Measurements from ENCODE around the gene FMN2. TPM values are rescaled to one million over a fixed set of nuclear protein-coding genes. Genes with fewer than 3 reads are reported as not detected.

FMN2 gene
- total RNA-seq, 2 donors from 2014 or later, result 26.9 to 27.2 TPM

DNA sequence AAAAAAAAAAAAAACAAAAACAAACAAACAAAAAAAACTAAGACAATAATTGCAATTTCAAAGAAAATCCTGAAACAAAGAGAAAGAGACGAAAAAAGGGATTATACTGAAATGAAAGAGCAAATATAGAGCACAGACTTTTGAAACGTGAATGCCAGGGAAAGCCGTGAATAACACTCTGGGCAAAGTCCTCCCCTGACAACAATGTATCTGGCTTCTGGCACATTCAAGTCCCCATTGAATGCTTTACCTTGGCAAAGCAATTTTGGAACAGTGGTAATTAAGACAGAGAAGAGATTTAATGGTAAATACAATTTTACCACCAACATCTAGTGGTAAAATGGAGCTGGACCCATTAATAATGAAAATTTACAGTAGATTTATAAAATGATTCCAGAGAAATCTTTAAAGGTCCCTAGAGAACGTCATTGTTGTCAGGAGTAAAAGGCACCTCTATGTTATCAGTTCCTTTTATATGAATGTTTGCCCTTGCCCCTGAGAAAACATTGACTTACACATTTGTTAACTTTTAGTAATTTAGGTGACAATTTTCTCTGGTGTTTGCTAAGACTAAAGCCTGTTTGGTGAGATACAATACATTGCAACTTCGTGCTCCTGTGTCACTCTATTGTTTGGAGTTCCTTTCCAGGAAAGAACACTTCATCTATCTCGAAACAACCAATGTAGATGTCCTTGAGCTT lies 430.6 kb downstream of the FMN2 start:
- H3K27me3 Mint-ChIP-seq (ENCODE audit: insufficient read depth), result no peaks in the 10 kb centered on the region
- Histone ChIP-seq H3K4me1 (ENCODE audit: control insufficient read depth, insufficient read depth, low read length) (peaks cover 15% of the 10 kb centered on the region), H3K27me3 (ENCODE audit: control insufficient read depth, insufficient read depth, low read length, poor library complexity, severe bottlenecking) (no peaks in the 10 kb centered on the region), H3K4me3 (ENCODE audit: low read length) (peak overlapping the region; percentile 63), H3K27ac (ENCODE audit: low read depth, low read length) (no peak overlapping the region), H3K36me3 (ENCODE audit: control insufficient read depth, insufficient read depth, low read length) (peaks cover 10% of the 10 kb centered on the region), H3K9me3 (ENCODE audit: control insufficient read depth, low read length) (no peaks in the 10 kb centered on the region), H3K9ac (ENCODE audit: extremely low read depth, low read length, poor library complexity, severe bottlenecking) (peak overlapping the region; percentile 18)
- TF ChIP-seq, protein P1, sequence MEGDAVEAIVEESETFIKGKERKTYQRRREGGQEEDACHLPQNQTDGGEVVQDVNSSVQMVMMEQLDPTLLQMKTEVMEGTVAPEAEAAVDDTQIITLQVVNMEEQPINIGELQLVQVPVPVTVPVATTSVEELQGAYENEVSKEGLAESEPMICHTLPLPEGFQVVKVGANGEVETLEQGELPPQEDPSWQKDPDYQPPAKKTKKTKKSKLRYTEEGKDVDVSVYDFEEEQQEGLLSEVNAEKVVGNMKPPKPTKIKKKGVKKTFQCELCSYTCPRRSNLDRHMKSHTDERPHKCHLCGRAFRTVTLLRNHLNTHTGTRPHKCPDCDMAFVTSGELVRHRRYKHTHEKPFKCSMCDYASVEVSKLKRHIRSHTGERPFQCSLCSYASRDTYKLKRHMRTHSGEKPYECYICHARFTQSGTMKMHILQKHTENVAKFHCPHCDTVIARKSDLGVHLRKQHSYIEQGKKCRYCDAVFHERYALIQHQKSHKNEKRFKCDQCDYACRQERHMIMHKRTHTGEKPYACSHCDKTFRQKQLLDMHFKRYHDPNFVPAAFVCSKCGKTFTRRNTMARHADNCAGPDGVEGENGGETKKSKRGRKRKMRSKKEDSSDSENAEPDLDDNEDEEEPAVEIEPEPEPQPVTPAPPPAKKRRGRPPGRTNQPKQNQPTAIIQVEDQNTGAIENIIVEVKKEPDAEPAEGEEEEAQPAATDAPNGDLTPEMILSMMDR (conservative IDR thresholded peaks at IDR 0.05), result no peak
- peaks cover 43% of the 10 kb centered on the region for H3K4me1 Mint-ChIP-seq
- H3K4me3 Mint-ChIP-seq, result peak overlapping the region; percentile 8
- H3K27ac Mint-ChIP-seq, result peak overlapping the region; percentile 81
- 67 to 88% methylated on average over 1 to 6 of the region's 6 CpGs for WGBS, 2 experiments (ENCODE audit: insufficient coverage in 1 of 2, insufficient read length in 1 of 2)
- peaks cover 3% of the 10 kb centered on the region for H3K9me3 Mint-ChIP-seq
- no peak for DNase-seq
- H3K36me3 Mint-ChIP-seq (ENCODE audit: low read depth), result peaks cover 10% of the 10 kb centered on the region

DNA sequence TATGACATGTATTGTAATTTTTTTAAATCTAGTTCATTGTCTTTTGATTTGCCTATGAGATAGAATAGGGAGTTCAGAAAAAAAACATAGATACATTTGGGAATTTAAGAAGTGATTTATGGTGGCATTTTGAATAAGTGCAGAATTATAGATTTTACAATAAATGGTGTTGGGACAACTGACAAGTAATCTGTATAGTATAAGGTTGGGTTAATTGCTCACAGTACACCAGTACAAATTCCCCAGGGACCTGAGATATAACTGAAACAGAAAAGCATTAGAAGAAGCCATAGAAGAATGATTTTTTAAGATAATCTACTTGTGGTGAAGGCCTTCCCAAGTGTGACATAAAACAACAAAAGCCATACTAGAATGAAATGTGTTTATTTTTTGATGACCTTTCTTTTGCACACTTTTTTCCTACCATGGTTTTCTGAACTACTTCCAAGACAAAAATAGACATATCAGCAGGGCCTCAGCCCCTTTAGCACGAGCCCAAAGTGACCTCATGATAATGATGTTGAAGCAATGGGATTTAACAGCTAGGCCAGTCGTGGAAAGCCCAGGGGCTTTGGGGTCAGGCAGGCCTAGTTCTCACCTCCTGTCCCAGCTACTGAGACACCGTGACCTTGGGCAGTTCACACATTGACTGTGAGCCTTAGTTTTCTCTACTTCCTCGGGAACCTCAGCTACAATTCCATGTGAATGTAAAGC lies 432.8 kb downstream of the FMN2 start:
- DNase-seq, result no peak
- Histone ChIP-seq H3K9ac (ENCODE audit: extremely low read depth, low read length, poor library complexity, severe bottlenecking) (no peak overlapping the region), H3K4me3 (ENCODE audit: low read length) (no peak overlapping the region), H3K4me1 (ENCODE audit: control insufficient read depth, insufficient read depth, low read length) (peaks cover 19% of the 10 kb centered on the region), H3K27ac (ENCODE audit: low read depth, low read length) (no peak overlapping the region), H3K9me3 (ENCODE audit: control insufficient read depth, low read length) (no peaks in the 10 kb centered on the region), H3K27me3 (ENCODE audit: control insufficient read depth, insufficient read depth, low read length, poor library complexity, severe bottlenecking) (no peaks in the 10 kb centered on the region), H3K36me3 (ENCODE audit: control insufficient read depth, insufficient read depth, low read length) (peaks cover 10% of the 10 kb centered on the region)
- Mint-ChIP-seq H3K36me3 (ENCODE audit: low read depth) (peaks cover 8% of the 10 kb centered on the region), H3K4me1 (peaks cover 47% of the 10 kb centered on the region), H3K9me3 (peaks cover 3% of the 10 kb centered on the region), H3K4me3 (no peak overlapping the region), H3K27ac (peak overlapping the region; percentile 2), H3K27me3 (ENCODE audit: insufficient read depth) (no peaks in the 10 kb centered on the region)
- WGBS, 2 experiments (ENCODE audit: insufficient coverage in 1 of 2, insufficient read length in 1 of 2), result 92 to 100% methylated on average over 3 to 4 of the region's 4 CpGs
- TF ChIP-seq, protein P1 (conservative IDR thresholded peaks at IDR 0.05), result no peak

Measured in endodermal cell (in vitro differentiated cells).